Measurements from ENCODE around the gene KCNF1.

KCNF1 gene

DNA sequence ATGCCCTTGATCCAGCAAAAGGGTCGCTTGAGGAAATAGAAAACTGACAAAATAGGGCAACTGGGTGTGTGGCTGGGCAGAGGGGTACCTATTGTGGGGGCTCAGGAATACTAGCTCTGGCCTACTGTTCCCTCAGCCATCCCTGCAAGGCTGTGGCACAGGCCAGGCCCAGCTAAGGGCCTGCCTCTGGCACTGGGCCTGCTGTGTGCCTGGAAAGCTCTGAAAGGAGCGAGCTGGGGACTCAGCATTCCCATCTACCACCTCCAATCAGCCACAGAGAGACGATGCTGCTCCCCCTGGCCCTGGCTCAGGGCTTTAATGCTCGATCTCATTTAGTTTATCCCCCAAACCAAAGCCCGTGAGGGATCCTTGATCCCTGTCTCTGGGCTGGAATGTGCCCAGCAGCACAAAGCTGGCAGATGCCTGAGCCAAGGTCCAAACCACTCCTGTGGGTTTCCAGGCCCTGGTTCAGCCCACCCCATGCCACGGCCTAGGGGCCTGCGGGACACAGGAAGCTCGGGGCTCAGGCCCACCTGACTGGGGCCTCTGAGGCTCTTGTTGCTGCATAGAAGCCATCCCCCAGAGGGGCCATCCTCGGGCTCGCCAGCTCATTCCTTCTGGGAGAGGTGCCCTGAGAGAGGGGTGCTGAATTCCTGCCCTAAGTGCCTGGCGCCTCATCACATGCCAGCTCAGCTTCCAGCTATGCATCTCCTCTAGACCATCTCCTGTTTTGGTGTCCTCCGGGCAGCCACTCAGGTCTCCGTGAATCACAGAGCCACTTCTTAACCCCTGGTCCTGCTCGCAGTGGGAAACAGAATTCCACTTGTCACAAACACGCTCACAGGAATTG is 43.0 kb upstream of the KCNF1 start:
- no peaks in the 10 kb centered on the region for H3K9me3 ChIP-seq (ENCODE audit: insufficient read depth, low read depth, low read length)
- no peak overlapping the region for H2BK120ac ChIP-seq (ENCODE audit: insufficient read depth, low read length, poor library complexity)
- H3K79me1 ChIP-seq (ENCODE audit: low read length), result no peaks in the 10 kb centered on the region
- H2BK12ac ChIP-seq (ENCODE audit: low read length), result no peak overlapping the region
- H4K91ac ChIP-seq (ENCODE audit: low read depth, low read length), result no peak overlapping the region
- no peak overlapping the region for H2AK5ac ChIP-seq (ENCODE audit: low read length)
- H3K18ac ChIP-seq (ENCODE audit: low read length), result no peak overlapping the region
- WGBS (ENCODE audit: extremely low coverage, insufficient coverage, insufficient read length), result no CpG with 5 or more reads among the region's 15 CpGs
- H3K4ac ChIP-seq (ENCODE audit: low read depth, low read length), result no peak overlapping the region
- H3K4me1 ChIP-seq (ENCODE audit: control insufficient read depth in 1 of 2, insufficient read depth in 2 of 2, low read length in 2 of 2), result no peaks in the 10 kb centered on the region
- H2AFZ ChIP-seq (ENCODE audit: insufficient read depth, low read length, poor library complexity), result no peak overlapping the region
- H3K23ac ChIP-seq (ENCODE audit: low read length), result no peak overlapping the region
- no peak overlapping the region for H4K8ac ChIP-seq (ENCODE audit: low read depth, low read length)
- H4K12ac ChIP-seq (ENCODE audit: low read depth, low read length), result no peak overlapping the region
- H3K4me3 ChIP-seq (ENCODE audit: low read depth, low read length), result no peak overlapping the region
- H3K27me3 ChIP-seq (ENCODE audit: insufficient read depth, low read length), result no peaks in the 10 kb centered on the region
- H3K79me2 ChIP-seq (ENCODE audit: control insufficient read depth, insufficient read depth, low read length, poor library complexity), result no peaks in the 10 kb centered on the region
- H3K14ac ChIP-seq (ENCODE audit: low read length), result no peak overlapping the region
- DNase-seq, result peak in 1 of 2 donors; percentile 26
- H3K4me2 ChIP-seq (ENCODE audit: low read length), result no peak overlapping the region
- no peak overlapping the region for H3K27ac ChIP-seq (ENCODE audit: low read depth, low read length)
- no peak overlapping the region for H2BK5ac ChIP-seq (ENCODE audit: low read depth, low read length, poor library complexity)
- no peak overlapping the region for H3K9ac ChIP-seq (ENCODE audit: low read length)
- no peaks in the 10 kb centered on the region for H3K36me3 ChIP-seq (ENCODE audit: control insufficient read depth in 1 of 2, insufficient read depth in 2 of 2, low read length in 2 of 2)

DNA sequence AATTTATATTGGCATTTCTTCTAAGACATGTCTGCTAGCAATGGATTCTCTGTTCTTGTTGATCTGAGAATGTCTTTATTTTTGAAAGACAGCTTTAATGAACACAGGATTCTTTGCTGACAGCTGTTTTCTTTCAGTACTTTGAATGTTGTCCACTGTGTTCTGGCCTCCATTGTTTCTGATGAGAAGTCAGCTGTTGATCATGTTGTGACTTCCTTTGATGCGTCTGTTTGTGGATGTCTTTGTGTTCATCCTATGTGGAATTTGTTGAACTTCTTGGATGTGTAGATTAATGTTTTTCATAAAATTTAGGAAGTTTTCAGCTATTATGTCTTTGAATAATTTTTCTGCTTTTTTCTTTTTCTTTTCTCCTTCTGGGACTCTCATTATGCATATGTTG is 39.8 kb upstream of the KCNF1 start:
- Histone ChIP-seq H3K27me3 (ENCODE audit: insufficient read depth, low read length) (no peaks in the 10 kb centered on the region), H3K23ac (ENCODE audit: low read length) (no peak overlapping the region), H4K12ac (ENCODE audit: low read depth, low read length) (no peak overlapping the region), H3K4me3 (ENCODE audit: low read depth, low read length) (no peak overlapping the region), H2AK5ac (ENCODE audit: low read length) (no peak overlapping the region), H3K9me3 (ENCODE audit: insufficient read depth, low read depth, low read length) (no peaks in the 10 kb centered on the region), H3K36me3 (ENCODE audit: control insufficient read depth in 1 of 2, insufficient read depth in 2 of 2, low read length in 2 of 2) (no peaks in the 10 kb centered on the region), H3K4me2 (ENCODE audit: low read length) (no peak overlapping the region), H2AFZ (ENCODE audit: insufficient read depth, low read length, poor library complexity) (no peak overlapping the region), H4K91ac (ENCODE audit: low read depth, low read length) (no peak overlapping the region), H2BK5ac (ENCODE audit: low read depth, low read length, poor library complexity) (no peak overlapping the region), H3K27ac (ENCODE audit: low read depth, low read length) (no peak overlapping the region), H3K4ac (ENCODE audit: low read depth, low read length) (no peak overlapping the region), H4K8ac (ENCODE audit: low read depth, low read length) (no peak overlapping the region), H3K14ac (ENCODE audit: low read length) (no peak overlapping the region), H3K18ac (ENCODE audit: low read length) (no peak overlapping the region), H2BK120ac (ENCODE audit: insufficient read depth, low read length, poor library complexity) (no peak overlapping the region), H3K4me1 (ENCODE audit: control insufficient read depth in 1 of 2, insufficient read depth in 2 of 2, low read length in 2 of 2) (no peaks in the 10 kb centered on the region), H3K79me2 (ENCODE audit: control insufficient read depth, insufficient read depth, low read length, poor library complexity) (no peaks in the 10 kb centered on the region), H2BK12ac (ENCODE audit: low read length) (no peak overlapping the region), H3K9ac (ENCODE audit: low read length) (no peak overlapping the region), H3K79me1 (ENCODE audit: low read length) (no peaks in the 10 kb centered on the region)
- no peak for DNase-seq
- WGBS (ENCODE audit: extremely low coverage, insufficient coverage, insufficient read length), result no CpG with 5 or more reads among the region's 1 CpG

DNA sequence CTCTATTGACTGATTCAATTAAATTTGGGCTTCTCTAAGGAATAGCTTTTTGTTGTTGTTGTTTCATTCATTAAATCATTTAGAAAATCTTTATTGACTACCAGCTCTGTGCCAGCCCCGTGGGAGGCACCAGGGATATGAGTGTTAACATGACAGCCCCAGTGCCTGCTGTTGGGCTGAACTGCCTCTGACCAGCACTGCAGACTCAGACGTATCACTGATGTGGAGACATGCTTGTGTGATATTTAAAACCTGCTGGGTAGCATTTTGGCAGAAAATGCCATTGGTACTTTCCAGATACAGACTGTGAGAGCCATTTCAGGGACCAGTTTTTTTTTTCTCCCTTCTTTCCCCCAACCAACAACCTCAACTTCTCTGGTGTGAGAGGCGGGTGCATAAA is 38.6 kb upstream of the KCNF1 start:
- H3K4me3 ChIP-seq (ENCODE audit: low read depth, low read length), result no peak overlapping the region
- no peaks in the 10 kb centered on the region for H3K79me2 ChIP-seq (ENCODE audit: control insufficient read depth, insufficient read depth, low read length, poor library complexity)
- H2AK5ac ChIP-seq (ENCODE audit: low read length), result no peak overlapping the region
- no peaks in the 10 kb centered on the region for H3K4me1 ChIP-seq (ENCODE audit: control insufficient read depth in 1 of 2, insufficient read depth in 2 of 2, low read length in 2 of 2)
- H3K4ac ChIP-seq (ENCODE audit: low read depth, low read length), result no peak overlapping the region
- H3K9me3 ChIP-seq (ENCODE audit: insufficient read depth, low read depth, low read length), result peaks cover 2% of the 10 kb centered on the region
- H2BK5ac ChIP-seq (ENCODE audit: low read depth, low read length, poor library complexity), result no peak overlapping the region
- no peak overlapping the region for H3K9ac ChIP-seq (ENCODE audit: low read length)
- H2BK12ac ChIP-seq (ENCODE audit: low read length), result no peak overlapping the region
- no peak overlapping the region for H4K8ac ChIP-seq (ENCODE audit: low read depth, low read length)
- H2AFZ ChIP-seq (ENCODE audit: insufficient read depth, low read length, poor library complexity), result no peak overlapping the region
- no peak overlapping the region for H2BK120ac ChIP-seq (ENCODE audit: insufficient read depth, low read length, poor library complexity)
- no peak overlapping the region for H3K23ac ChIP-seq (ENCODE audit: low read length)
- H3K27me3 ChIP-seq (ENCODE audit: insufficient read depth, low read length), result no peaks in the 10 kb centered on the region
- H4K12ac ChIP-seq (ENCODE audit: low read depth, low read length), result no peak overlapping the region
- H4K91ac ChIP-seq (ENCODE audit: low read depth, low read length), result no peak overlapping the region
- no peaks in the 10 kb centered on the region for H3K36me3 ChIP-seq (ENCODE audit: control insufficient read depth in 1 of 2, insufficient read depth in 2 of 2, low read length in 2 of 2)
- no peak overlapping the region for H3K4me2 ChIP-seq (ENCODE audit: low read length)
- H3K27ac ChIP-seq (ENCODE audit: low read depth, low read length), result no peak overlapping the region
- H3K18ac ChIP-seq (ENCODE audit: low read length), result no peak overlapping the region
- no peaks in the 10 kb centered on the region for H3K79me1 ChIP-seq (ENCODE audit: low read length)
- H3K14ac ChIP-seq (ENCODE audit: low read length), result no peak overlapping the region
- WGBS (ENCODE audit: extremely low coverage, insufficient coverage, insufficient read length), result no CpG with 5 or more reads among the region's 3 CpGs
- DNase-seq, result peak; percentile 10 to 60

DNA sequence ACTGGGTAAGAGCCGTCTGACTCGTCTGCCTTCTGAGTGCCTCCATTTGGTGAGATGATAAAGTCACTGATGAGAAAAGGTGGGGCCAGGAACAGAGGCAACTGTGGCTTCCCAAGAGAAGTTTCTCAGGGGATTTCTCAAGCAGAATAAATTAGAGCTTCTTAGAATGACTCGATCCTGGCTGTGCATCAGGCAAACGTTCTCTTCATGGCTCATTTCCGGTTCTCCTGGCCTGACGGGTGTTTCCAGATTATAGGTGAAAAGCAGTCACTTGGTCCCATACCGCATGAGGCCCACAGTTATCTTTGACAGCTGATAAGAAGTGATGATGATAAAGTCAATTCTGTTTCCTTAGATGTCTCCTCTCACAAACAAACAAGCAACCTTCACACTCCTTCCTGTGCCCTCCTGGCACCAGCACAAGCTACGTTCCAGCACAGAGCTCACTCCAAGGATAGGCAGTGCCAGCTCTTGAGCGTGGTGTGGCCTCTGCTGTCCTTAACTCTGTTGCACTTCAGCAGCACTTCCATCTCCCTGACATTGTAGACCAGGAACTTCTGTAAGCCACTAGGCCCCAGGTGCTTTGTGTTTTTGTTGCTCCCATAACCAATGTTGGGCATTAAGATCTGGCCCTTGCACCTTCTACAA is 37.8 kb upstream of the KCNF1 start:
- H2AK5ac ChIP-seq (ENCODE audit: low read length), result no peak overlapping the region
- H3K79me1 ChIP-seq (ENCODE audit: low read length), result no peaks in the 10 kb centered on the region
- no peak overlapping the region for H4K12ac ChIP-seq (ENCODE audit: low read depth, low read length)
- peak; percentile 72 to 88 for DNase-seq
- no peaks in the 10 kb centered on the region for H3K36me3 ChIP-seq (ENCODE audit: control insufficient read depth in 1 of 2, insufficient read depth in 2 of 2, low read length in 2 of 2)
- no peak overlapping the region for H4K8ac ChIP-seq (ENCODE audit: low read depth, low read length)
- no peak overlapping the region for H3K9ac ChIP-seq (ENCODE audit: low read length)
- H3K4ac ChIP-seq (ENCODE audit: low read depth, low read length), result no peak overlapping the region
- H3K79me2 ChIP-seq (ENCODE audit: control insufficient read depth, insufficient read depth, low read length, poor library complexity), result no peaks in the 10 kb centered on the region
- H3K23ac ChIP-seq (ENCODE audit: low read length), result no peak overlapping the region
- H3K4me1 ChIP-seq (ENCODE audit: control insufficient read depth in 1 of 2, insufficient read depth in 2 of 2, low read length in 2 of 2), result no peaks in the 10 kb centered on the region
- no peak overlapping the region for H4K91ac ChIP-seq (ENCODE audit: low read depth, low read length)
- WGBS (ENCODE audit: extremely low coverage, insufficient coverage, insufficient read length), result no CpG with 5 or more reads among the region's 9 CpGs
- H3K4me2 ChIP-seq (ENCODE audit: low read length), result no peak overlapping the region
- no peak overlapping the region for H2BK5ac ChIP-seq (ENCODE audit: low read depth, low read length, poor library complexity)
- no peak overlapping the region for H3K4me3 ChIP-seq (ENCODE audit: low read depth, low read length)
- H3K18ac ChIP-seq (ENCODE audit: low read length), result no peak overlapping the region
- H3K27me3 ChIP-seq (ENCODE audit: insufficient read depth, low read length), result no peaks in the 10 kb centered on the region
- no peak overlapping the region for H2BK120ac ChIP-seq (ENCODE audit: insufficient read depth, low read length, poor library complexity)
- no peak overlapping the region for H2BK12ac ChIP-seq (ENCODE audit: low read length)
- H3K27ac ChIP-seq (ENCODE audit: low read depth, low read length), result no peak overlapping the region
- no peak overlapping the region for H2AFZ ChIP-seq (ENCODE audit: insufficient read depth, low read length, poor library complexity)
- no peak overlapping the region for H3K14ac ChIP-seq (ENCODE audit: low read length)
- H3K9me3 ChIP-seq (ENCODE audit: insufficient read depth, low read depth, low read length), result peaks cover 2% of the 10 kb centered on the region

All from trophoblast cell (in vitro differentiated cells and primary cell).